ENCODE measurements around the gene KMO.

DNA sequence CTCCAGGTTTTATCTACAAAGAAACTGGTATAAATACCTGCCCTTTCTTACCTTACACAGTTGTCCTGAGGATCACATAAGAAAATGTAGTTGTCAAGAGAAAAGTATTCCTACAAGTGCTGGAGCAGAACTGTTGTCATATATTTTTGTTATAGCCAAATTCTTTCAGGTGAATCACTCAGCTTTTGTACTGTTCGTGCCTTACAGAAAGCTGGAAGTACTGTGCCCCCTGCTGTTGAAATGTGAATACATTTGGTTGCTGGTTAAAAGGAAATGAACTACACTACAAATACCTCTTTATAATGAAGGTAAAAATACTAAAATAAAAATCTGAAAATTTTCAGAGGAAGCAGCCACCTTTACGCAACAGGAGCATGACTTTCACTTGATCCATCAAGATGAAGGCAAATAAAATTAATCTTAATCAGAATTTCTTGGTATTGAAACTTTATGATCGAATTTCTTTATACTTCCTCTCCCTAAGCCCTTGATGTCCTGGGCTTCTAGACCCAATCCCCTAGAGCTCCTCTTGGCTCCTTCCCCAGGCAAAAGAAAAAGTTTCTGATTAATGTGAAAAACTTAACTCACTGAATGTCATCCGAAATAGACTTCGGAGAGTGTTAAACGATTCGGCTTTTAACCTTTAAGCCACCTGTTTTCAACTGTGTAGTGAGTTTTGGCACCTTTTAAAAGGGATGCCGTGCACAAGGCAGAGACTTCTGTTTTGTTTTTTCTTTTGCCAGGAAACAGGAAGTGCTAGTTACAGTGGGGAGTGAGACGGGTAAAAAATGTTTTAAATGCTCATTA lies 95.5 kb downstream of the KMO start:
- TF ChIP-seq, protein P1, sequence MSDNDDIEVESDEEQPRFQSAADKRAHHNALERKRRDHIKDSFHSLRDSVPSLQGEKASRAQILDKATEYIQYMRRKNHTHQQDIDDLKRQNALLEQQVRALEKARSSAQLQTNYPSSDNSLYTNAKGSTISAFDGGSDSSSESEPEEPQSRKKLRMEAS (IDR thresholded peaks at IDR 0.05; ENCODE audit: low read depth, low read length) = no peak
- TF ChIP-seq, protein P2, sequence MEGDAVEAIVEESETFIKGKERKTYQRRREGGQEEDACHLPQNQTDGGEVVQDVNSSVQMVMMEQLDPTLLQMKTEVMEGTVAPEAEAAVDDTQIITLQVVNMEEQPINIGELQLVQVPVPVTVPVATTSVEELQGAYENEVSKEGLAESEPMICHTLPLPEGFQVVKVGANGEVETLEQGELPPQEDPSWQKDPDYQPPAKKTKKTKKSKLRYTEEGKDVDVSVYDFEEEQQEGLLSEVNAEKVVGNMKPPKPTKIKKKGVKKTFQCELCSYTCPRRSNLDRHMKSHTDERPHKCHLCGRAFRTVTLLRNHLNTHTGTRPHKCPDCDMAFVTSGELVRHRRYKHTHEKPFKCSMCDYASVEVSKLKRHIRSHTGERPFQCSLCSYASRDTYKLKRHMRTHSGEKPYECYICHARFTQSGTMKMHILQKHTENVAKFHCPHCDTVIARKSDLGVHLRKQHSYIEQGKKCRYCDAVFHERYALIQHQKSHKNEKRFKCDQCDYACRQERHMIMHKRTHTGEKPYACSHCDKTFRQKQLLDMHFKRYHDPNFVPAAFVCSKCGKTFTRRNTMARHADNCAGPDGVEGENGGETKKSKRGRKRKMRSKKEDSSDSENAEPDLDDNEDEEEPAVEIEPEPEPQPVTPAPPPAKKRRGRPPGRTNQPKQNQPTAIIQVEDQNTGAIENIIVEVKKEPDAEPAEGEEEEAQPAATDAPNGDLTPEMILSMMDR (IDR thresholded peaks at IDR 0.05; ENCODE audit: low read depth, low read length) = peak; percentile 64

Data from NB4 (cell line).